GM12891 (cell line): Measurements from ENCODE around the gene ANKRD44.

Source experiments
- POLR2A ChIP-seq: IDR thresholded peaks from 2 replicates; pipeline ENCODE4 v1.6.1; 2011; ENCODE audit warnings: low read depth, low read length, control low read depth
- POLR2AphosphoS5 ChIP-seq: IDR thresholded peaks from 2 replicates; pipeline ENCODE4 v1.6.1; 2011; ENCODE audit warnings: low read depth, low read length, control low read depth
- TAF1 ChIP-seq: IDR thresholded peaks from 2 replicates; pipeline ENCODE4 v1.6.1; 2011; ENCODE audit warnings: low read depth, low read length, control low read depth

DNA sequence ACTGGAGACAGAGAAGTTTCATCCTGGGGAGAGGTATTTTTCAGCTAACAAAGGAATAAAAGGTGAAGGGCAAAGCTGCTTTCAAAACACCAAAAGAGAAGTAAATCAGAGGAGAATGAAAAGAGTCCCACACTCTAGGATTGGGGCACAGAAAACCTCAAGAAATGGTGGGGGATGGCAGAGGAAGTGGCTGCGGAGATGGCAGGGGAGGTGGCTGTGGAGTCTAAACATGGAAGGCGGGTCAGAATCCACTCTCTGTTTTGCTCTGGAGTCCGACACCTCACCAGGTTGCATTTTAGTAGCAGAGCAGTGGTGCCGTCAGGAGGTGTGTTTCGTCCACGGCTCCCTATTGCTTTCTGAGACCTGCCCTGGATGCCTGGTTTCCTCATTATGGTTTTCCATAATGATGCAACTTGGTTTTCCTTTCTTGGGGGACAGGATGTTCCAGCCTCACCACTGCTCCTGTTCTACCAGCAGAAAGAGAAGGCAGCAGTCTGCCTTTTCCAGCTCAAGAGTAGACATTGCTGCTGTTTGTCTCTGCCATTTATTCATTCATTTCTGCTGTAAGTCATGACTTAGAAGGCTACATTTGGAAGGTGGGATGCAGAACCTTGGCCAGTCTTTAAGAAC is 188.7 kb downstream of the ANKRD44 start:
- TF ChIP-seq TAF1 (no peak), POLR2A (no peak), POLR2AphosphoS5 (no peak)
